Stimulated activated CD8-positive, alpha-beta memory T cell treated with anti-CD3 and anti-CD28 coated beads, Interleukin-4, amount 100 ng/mL, for 4 hours (primary cell): ENCODE data around the gene AKAP5.
"Not testable (repeated sequence)": the region's sequence is repeated elsewhere in the genome, so short reads cannot be mapped to it uniquely, and the experiment has no call there.

Experiments
- DNase-seq, 2 donors: peaks; one replicate each; pipeline ENCODE4 v3.0.0-alpha.2; 2020; ENCODE audit warnings: low read depth in 2 of 2, low spot score in 1 of 2

The AKAP5 gene

DNA sequence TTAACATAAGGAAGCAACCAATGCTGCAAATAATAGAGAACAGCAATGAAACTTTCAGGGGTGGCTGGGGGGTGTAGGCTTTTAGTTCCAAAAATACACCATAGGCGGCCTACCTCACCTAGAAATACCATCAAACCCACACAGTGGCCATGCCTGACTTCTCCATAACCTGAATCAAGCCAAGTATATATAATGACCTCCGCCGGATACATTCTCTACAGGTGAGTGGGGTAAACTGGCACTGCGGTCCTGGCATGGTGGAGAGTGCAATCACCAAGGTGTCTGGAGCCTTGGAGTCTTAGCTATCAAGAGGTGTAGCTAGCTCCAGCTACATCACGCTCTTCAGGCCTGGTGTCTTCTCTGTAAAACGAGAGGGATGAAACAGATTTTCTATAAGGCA is 37.2 kb downstream of the AKAP5 start:
- no peak for DNase-seq

GRCh38 chr14:64502887-64503433 is 37.7 kb downstream of the AKAP5 start:
- DNase-seq = no peak

DNA sequence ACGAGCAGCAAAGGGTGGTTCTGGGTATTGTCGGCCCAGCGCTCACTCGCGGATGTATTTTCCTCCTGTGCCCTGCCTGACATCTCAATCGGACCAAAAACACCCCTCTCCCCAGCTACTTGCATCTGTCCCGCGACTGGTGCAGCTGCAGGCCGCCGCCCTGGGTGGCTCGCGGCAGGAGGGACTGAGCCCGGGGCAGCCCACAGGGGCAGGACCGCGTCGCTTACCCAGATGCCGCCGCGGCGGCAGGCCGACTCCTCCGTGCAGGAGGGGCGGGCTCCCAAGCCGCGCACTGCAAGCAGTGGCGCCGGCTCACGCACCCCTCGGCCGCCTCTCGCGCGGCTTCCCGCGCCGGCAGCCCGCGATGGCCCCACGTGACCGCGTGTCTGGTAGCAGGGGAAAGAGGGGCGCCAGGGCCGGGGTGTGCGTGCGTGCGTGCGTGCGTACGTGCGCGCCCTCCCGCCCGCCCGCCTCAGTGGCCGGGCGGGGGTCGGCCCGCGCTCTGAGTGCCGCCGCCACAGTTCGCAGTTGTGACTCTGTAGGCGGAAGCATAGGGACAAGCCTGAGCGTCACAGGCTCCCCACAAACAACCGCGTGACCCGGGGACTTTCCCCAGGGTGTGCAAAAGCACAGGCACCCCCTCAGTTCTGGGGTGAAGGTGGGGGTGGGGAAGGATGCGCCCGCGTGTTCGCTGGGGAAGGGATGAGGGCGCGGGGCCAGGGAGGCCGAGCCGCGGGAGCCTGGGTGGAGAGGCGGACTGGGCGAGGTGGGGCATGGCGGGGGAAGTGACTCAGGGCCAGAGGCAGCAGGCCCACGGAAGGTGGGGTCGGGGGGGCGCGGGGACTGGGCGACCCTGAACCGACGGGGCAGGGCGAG is 38.4 kb downstream of the AKAP5 start, which contains the start of gene ZBTB25:
Gene ZBTB25 (minus strand): TSS at position 405 of the 876 bp plus-strand sequence. CDS start 13,305 bp downstream, outside the sequence.
- peak; percentile 93 to 94 for DNase-seq

DNA sequence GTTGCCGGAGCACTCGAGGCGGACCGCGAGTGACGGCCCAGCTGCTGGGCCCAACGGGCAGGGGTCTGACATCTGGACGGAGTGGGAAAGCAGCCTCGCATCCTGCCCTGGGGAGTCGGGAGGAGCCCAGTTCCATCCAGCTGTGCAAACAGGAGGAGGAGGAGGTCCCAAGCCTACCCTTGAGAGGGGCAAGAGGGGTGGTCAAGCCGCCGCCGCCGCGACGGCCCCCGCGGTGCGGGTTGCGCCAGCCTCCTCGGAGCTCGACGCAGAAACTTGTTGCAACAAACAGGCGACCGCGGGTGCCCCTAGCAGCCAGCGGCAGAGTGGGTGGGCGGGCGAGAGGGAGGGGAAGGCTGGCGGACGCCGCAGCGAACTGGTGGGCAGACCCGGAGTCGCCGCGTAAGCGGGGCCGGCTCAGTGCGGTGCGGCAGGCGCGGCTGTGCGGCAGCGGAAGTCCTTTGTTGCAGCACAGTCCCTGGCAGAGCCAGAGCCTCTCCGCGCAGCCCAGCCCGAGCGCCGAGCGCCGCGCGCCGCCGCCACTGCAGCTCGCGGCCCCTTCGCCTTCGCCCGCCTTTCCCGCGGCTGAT is 39.1 kb downstream of the AKAP5 start, which contains the start of gene ZBTB1:
Gene ZBTB1 (plus strand): TSS at position 461 of the 587 bp plus-strand sequence. CDS start 16,735 bp downstream, outside the sequence.
- DNase-seq = peak; percentile 59 to 81

DNA sequence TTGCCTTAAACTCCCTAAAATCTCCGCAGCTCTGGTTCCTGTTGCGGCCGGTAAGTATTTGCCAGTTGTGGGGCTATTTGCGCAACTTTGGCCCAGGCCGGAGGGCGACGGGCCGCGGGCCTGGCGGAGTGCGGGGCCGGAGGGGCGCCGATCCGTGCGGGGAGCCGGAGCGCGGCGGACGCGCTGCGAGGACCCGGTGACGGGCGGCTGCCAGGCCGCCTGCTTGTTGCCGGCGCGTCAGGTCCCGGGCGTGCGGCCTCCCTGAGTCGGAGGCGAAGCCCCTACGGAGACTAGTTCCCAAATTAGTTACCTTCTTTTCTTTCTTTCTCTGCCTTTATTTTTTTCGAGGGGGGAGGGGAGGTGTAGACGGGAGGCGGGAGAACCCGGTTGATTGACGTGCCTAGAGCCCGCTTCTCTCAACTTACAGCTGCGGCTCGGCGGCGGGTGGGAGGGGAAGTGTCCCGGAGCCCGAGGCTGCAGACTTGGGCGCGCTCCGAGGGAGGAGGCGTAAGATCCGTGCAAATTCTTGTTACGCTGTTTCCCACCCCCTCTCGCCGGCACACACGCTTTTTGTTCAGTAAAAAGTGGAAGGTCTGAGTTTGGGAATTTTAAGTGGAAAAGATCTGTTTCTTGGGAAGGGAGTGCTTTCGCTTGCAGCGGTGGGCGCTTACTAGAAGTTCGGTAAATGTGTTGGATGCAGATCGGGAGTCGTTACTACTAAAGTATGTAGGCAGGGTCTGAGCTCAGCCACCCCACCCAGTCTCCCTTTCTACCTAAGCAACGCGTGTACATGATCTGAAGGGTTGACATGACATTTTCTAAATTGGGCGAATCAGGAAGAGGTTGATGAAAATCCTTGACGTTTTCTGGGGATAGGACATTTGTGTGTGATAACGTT is 39.8 kb downstream of the AKAP5 start:
- DNase-seq = peak; percentile 56 to 72

DNA sequence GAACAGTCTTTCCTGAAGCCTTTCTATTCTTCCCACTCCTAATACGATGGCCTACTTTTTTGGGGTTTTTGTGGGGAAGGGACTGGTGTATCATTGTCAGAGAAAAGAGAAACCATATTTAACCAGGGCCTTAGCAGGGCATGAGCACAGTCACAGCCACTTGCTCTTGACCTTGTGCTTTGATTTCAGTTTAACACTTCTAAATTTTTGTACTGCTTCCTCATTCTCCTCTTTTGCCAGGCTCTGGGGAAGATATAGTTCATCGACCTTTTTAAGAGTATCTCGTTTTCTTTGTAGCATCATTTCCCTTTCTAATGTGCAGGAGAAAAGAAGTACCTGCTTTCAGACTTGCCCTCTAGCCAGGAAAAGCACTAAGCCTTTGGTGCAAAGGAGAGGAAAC is 41.4 kb downstream of the AKAP5 start:
- DNase-seq = no peak

GRCh38 chr14:64507376-64508156 is 42.3 kb downstream of the AKAP5 start:
- peak in 1 of 2 donors; percentile 13 for DNase-seq

- no peak for DNase-seq
Measured at GRCh38 chr14:64508215-64508776, 43.0 kb downstream of the AKAP5 start.

DNA sequence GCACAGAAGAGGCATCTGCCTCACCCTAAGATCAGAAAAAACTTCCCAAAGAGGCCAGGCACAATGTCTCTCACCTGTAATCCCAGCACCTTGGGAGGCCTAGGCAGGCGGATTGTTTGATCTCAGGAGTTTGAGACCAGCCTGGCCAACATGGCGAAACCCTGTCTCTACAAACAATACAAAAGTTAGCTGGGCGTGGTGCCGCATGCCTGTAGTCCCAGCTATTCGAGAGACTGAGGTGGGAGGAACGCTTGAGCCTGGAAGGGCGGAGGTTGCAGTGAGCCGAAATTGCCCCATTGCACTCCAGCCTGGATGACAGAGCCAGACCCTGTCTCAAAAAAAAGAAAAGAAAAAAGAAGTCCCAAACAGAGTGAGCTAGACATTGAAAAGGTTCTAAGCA is 43.7 kb downstream of the AKAP5 start:
- no peak for DNase-seq

GRCh38 chr14:64510825-64511671 is 45.7 kb downstream of the AKAP5 start:
- peak; percentile 39 to 53 for DNase-seq

DNA sequence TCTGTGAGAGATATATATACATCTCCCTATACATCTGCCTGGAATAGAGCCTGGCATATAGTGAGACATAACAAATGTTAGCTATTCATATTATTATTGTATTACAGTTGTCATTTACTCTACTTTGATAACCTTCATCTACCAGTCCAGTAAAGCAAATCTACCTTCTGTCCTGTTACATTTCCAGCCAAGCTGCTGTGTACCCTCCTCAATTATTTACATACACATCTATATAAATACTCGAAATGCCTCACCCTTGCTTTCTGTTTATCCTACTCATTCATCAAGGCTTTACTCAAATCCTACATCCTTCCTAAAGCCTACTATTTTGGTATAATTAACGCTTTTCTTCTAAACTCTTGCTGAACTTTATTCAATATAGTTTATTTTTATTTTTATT is 48.0 kb downstream of the AKAP5 start:
- no peak for DNase-seq

DNA sequence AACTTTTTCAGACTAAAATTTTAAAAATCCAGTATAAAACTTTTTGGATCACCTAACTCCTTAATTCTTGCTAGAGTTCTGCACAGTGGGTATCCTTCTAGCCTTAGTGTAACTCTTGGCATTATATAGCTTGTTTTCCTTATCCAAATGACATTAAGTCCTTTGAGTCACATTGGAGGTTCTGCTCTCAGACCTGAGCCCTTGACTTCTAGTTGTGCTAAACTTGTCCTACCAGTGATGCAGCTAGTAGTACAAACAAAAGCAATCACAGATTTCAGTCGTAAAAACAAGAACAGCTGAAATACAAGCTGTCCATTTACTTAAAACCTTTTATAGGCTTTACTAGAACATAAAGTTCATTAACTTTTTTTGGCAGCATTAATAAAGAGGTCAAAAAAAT is 49.8 kb downstream of the AKAP5 start:
- no peak for DNase-seq

- no peak for DNase-seq
Measured at GRCh38 chr14:64516969-64517368, 51.7 kb downstream of the AKAP5 start.

GRCh38 chr14:64517667-64518066 is 52.4 kb downstream of the AKAP5 start:
- not testable (repeated sequence) for DNase-seq

GRCh38 chr14:64518229-64518628 is 52.9 kb downstream of the AKAP5 start:
- no peak for DNase-seq

GRCh38 chr14:64520699-64521098 is 55.4 kb downstream of the AKAP5 start:
- DNase-seq = no peak

GRCh38 chr14:64522591-64523355 is 57.5 kb downstream of the AKAP5 start:
- no peak for DNase-seq
